Measurements from ENCODE around the gene TTK.
A peak's percentile ranks its signal among the peaks of the same experiment; 100 is the strongest.

Gene TTK

GRCh38 chr6:79984261-79984660 lies 20.2 kb upstream of the TTK start:
- FAIRE-seq (no peak), DNase-seq (ENCODE audit: insufficient read length, low spot score) (no peak)
- TF ChIP-seq CTCF (IDR thresholded peaks at IDR 0.05; ENCODE audit: insufficient read depth, missing control alignments) = peak; percentile 9

DNA sequence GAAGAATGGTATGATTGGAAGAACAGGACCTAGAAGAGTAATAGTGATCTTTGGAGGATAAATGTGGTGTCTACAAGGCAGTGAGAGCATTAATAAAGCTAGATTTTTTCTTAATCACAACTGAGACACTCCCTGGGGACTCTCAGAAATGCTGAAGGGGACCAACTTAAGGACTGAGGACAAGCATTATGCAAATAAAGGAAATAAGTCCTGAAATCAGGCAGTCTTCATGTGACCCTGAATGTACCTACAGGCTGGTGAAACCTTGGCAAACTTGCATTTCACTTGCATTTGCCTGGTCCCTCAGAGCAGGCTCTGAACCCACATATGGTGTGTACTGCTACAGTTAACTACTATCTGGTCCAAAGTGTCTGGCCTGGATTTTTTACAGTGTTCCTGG lies 19.3 kb upstream of the TTK start:
- no peak for TF ChIP-seq CTCF (IDR thresholded peaks at IDR 0.05; ENCODE audit: insufficient read depth, missing control alignments)
- DNase-seq (ENCODE audit: insufficient read length, low spot score) = no peak
- no peak for FAIRE-seq

DNA sequence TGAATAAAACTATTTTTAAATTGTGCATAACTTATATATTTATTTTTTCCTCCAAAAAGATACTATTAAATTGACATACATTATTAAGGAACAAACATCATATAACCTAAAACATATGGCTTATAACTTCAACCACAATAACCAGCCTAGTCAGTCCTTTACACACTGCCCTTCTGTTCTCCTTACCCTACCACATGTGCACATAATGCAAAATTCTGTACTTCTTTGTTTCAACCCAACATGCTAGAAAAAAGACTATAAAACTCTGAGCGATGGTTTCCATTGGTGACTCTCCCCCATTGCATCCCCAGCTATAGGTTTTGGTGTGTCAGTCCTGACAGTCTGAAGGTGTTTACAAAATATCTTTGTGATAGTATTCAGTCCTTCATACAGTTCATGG lies 14.8 kb upstream of the TTK start:
- no peak for TF ChIP-seq CTCF (IDR thresholded peaks at IDR 0.05; ENCODE audit: insufficient read depth, missing control alignments)
- no peak for DNase-seq (ENCODE audit: insufficient read length, low spot score)
- no peak for FAIRE-seq

DNA sequence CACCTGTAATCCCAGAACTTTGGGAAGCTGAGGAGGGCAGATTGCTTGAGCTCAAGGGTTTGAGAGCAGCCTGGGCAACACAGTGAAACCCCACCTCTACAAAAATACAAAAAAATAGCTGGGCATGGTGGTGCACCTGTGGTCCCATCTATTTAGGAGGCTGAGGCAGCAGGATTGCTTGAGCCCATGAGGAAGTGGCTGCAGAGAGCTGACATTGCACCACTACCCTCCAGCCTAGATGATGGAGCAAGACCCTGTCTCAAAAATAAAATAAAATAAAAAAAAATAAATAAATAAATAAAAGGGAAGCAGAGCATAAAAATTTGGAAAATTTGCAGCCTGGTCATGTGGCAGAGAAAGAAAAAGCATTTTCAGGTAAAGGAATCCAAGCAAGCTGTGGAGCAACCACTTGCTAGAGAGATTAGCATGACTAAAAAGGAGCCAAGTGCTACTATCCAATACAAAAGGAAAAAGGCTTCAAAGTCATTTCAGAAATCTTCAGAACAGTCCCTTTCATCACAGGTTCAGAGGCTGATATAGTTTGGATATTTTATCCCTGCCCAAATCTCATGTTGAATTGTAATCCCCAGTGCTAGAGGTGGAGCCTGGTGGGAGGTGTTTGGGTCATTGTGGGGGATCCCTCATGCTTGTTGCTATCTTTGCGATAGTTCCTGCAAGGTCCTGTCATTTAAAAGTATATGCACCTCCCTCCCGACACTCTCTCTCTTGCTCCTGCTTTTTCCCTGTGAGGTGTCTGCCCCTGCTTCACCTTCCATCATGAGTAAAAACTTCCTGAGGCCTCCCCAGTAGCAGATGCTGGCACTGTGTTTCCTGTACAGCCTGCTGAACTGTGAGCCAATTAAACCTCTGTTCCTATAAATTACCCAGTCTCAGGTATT lies 11.2 kb upstream of the TTK start:
- no peak for TF ChIP-seq CTCF (IDR thresholded peaks at IDR 0.05; ENCODE audit: insufficient read depth, missing control alignments)
- DNase-seq (ENCODE audit: insufficient read length, low spot score) (no peak), FAIRE-seq (no peak)

- DNase-seq (ENCODE audit: insufficient read length, low spot score) (no peak), FAIRE-seq (no peak)
- no peak for TF ChIP-seq CTCF (IDR thresholded peaks at IDR 0.05; ENCODE audit: insufficient read depth, missing control alignments)
These were observed 10.5 kb upstream of the TTK start for GRCh38 chr6:79993911-79994309.

DNA sequence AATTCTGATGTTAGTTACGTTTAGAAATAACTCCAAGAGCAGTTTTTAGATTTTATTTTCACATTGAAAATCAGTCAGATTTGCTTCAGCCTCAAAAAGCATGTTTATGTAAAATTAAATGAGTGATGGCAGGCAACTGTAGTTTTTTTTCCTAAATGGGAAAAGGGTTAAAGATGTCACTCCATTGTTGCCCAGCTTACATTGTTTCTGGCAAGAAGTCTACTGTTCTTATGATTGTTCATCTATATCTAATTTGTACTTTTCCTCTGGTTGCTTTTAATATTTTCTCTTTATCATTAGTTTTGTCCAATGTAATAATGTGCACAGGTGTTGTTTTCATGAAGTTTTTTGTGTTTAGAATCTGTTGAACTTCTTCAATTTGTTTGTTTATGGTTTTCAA lies 6.7 kb upstream of the TTK start:
- TF ChIP-seq CTCF (IDR thresholded peaks at IDR 0.05; ENCODE audit: insufficient read depth, missing control alignments) = no peak
- DNase-seq (ENCODE audit: insufficient read length, low spot score) (no peak), FAIRE-seq (no peak)

GRCh38 chr6:80001337-80001736 lies 3.1 kb upstream of the TTK start:
- DNase-seq (ENCODE audit: insufficient read length, low spot score) (no peak), FAIRE-seq (no peak)
- no peak for TF ChIP-seq CTCF (IDR thresholded peaks at IDR 0.05; ENCODE audit: insufficient read depth, missing control alignments)
